PC-3 (cell line): ENCODE results near the gene GP1BA.

Source experiments
- CTCF ChIP-seq: fragments of 300-600 bp; sonication (generic); conservative IDR thresholded peaks from 2 replicates; pipeline ENCODE4 v1.5.1; 2017; ENCODE audit warnings: antibody characterized with exemption, low read depth, mild to moderate bottlenecking, low read length
- EZH2 ChIP-seq: fragments of 300-600 bp; sonication (generic); IDR thresholded peaks from one replicate; pipeline ENCODE4 v1.6.1; 2017; ENCODE audit warnings: antibody characterized with exemption, mild to moderate bottlenecking, low read length; ENCODE audit not compliant: unreplicated experiment

GRCh38 chr17:4958102-4958501 lies 26.0 kb downstream of the GP1BA start:
- TF ChIP-seq CTCF: no peak
- no peak for TF ChIP-seq EZH2
